Testis (tissue), 2 donors: ENCODE measurements around the gene IMMT.

Experiments used
- POLR2A ChIP-seq: fragments of 450-650 bp; IDR thresholded peaks from one replicate; pipeline ENCODE4 v1.6.1; 2017; ENCODE audit warnings: antibody characterized with exemption, mild to moderate bottlenecking, moderate library complexity
- TF ChIP-seq, protein P1 (sequence below), 3 experiments: fragments of 450-650 bp in 2 of 3; fragments of 200-600 bp in 1 of 3; sonication (generic) in 1 of 3; IDR thresholded peaks; one replicate each; pipeline ENCODE4 v1.5.1; 2016 to 2019; ENCODE audit warnings: antibody characterized with exemption in 3 of 3, mild to moderate bottlenecking in 2 of 3, moderate library complexity in 1 of 3

DNA sequence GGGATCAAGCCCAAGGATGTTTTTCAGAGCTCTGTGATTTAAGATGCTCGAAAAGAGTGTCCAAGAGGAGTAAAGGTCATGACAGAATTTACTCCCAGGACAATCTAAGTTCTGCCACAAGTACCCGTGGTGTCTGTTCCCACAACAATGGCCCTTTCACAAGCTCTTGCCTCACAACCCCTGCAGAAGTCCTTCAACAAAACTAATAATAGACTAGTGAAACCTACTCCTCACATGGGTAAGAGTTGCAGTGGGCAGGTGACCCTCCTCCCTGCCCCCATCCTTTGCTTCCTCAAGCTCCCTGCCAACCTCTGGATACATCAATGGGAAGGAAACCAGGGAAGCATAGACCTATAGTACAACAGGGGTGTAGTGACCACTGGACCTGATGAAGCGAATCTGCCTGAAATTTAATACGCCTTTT is 54.3 kb downstream of the IMMT start:
- TF ChIP-seq, protein P1, sequence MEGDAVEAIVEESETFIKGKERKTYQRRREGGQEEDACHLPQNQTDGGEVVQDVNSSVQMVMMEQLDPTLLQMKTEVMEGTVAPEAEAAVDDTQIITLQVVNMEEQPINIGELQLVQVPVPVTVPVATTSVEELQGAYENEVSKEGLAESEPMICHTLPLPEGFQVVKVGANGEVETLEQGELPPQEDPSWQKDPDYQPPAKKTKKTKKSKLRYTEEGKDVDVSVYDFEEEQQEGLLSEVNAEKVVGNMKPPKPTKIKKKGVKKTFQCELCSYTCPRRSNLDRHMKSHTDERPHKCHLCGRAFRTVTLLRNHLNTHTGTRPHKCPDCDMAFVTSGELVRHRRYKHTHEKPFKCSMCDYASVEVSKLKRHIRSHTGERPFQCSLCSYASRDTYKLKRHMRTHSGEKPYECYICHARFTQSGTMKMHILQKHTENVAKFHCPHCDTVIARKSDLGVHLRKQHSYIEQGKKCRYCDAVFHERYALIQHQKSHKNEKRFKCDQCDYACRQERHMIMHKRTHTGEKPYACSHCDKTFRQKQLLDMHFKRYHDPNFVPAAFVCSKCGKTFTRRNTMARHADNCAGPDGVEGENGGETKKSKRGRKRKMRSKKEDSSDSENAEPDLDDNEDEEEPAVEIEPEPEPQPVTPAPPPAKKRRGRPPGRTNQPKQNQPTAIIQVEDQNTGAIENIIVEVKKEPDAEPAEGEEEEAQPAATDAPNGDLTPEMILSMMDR (IDR thresholded peaks at IDR 0.05), result no peak
- no peak for TF ChIP-seq POLR2A
